Spleen (tissue), 7 donors: ENCODE data around the gene CNOT10.

Experiments used
- CTCF ChIP-seq, 11 experiments: fragments of 200-600 bp in 7 of 11; fragments of 450-650 bp in 4 of 11; sonication (generic) in 4 of 11; IDR thresholded peaks in 8 of 11; conservative IDR thresholded peaks in 3 of 11; 1 replicate in 7 of 11; 2 replicates in 4 of 11; pipeline versions ENCODE4 v1.4.0 to v1.8.0; 2016 to 2021; ENCODE audit warnings: antibody characterized with exemption in 11 of 11, inconsistent platforms in 4 of 11, mild to moderate bottlenecking in 1 of 11
- POLR2A ChIP-seq, 3 donors: fragments of 450-650 bp; IDR thresholded peaks; one replicate each; pipeline ENCODE4 v1.5.1; 2017; ENCODE audit warnings: antibody characterized with exemption in 3 of 3, mild to moderate bottlenecking in 1 of 3
- donor health status: DM: no; HTN: no; CAD: no; lungs with moderate emphysema.
- donor health status: DM: no; HTN: no; CAD: no.
- donor health status: DM: no; HTN: no; CAD: no.

- no peak for TF ChIP-seq POLR2A (IDR thresholded peaks at IDR 0.05)
- TF ChIP-seq CTCF (IDR thresholded peaks at IDR 0.05 in 8 of 11, conservative IDR thresholded peaks at IDR 0.05 in 3 of 11): no peak
Measured at GRCh38 chr3:32719931-32720330, 34.9 kb downstream of the CNOT10 start.
